Loucy (cell line): ENCODE data around the gene NIPAL3.

Source experiments
- H2AFZ ChIP-seq: fragments of 200-600 bp; sonication (generic); 2 replicates; pipeline ENCODE4 v1.6.0; 2016; ENCODE audit warnings: antibody characterized with exemption, mild to moderate bottlenecking, low read length, moderate library complexity
- H3F3A ChIP-seq: fragments of 200-600 bp; 2 replicates; pipeline ENCODE4 v1.6.0; 2016; ENCODE audit warnings: antibody characterized with exemption, low read depth, mild to moderate bottlenecking
- H3K27me3 ChIP-seq: fragments of 200-600 bp; sonication (generic); 2 replicates; pipeline ENCODE4 v1.6.1; 2014; ENCODE audit warnings: low read length, mild to moderate bottlenecking; ENCODE audit not compliant: insufficient read depth, poor library complexity, severe bottlenecking
- H3K36me3 ChIP-seq: fragments of 200-600 bp; sonication (generic); 2 replicates; pipeline ENCODE4 v1.6.1; 2016; ENCODE audit warnings: low read length; ENCODE audit not compliant: insufficient read depth
- H3K4me1 ChIP-seq: fragments of 200-600 bp; sonication (generic); 2 replicates; pipeline ENCODE4 v1.5.1; 2014; ENCODE audit warnings: low read length, mild to moderate bottlenecking; ENCODE audit not compliant: insufficient read depth, poor library complexity, severe bottlenecking
- H3K4me2 ChIP-seq: fragments of 200-600 bp; sonication (generic); 2 replicates; pipeline ENCODE4 v1.6.0; 2014; ENCODE audit warnings: antibody characterized with exemption, low read length, low read depth, mild to moderate bottlenecking; ENCODE audit not compliant: poor library complexity, severe bottlenecking
- H3K4me3 ChIP-seq: fragments of 200-600 bp; sonication (generic); 2 replicates; pipeline ENCODE4 v1.5.1; 2014; ENCODE audit warnings: low read length, mild to moderate bottlenecking, mixed read lengths; ENCODE audit not compliant: poor library complexity, severe bottlenecking
- H3K79me2 ChIP-seq: fragments of 200-600 bp; sonication (generic); 2 replicates; pipeline ENCODE4 v1.6.1; 2014; ENCODE audit warnings: low read length; ENCODE audit not compliant: insufficient read depth
- H3K9ac ChIP-seq: fragments of 200-600 bp; sonication (generic); 2 replicates; pipeline ENCODE4 v1.6.0; 2014; ENCODE audit warnings: mild to moderate bottlenecking, low read depth, low read length, moderate library complexity; ENCODE audit not compliant: poor library complexity, severe bottlenecking
- H3K9me2 ChIP-seq: fragments of 200-600 bp; sonication (generic); replicated peaks from 2 replicates; pipeline ENCODE4 v1.6.1; 2016; ENCODE audit warnings: low read depth, low read length, mixed read lengths
- H3K9me3 ChIP-seq: fragments of 200-600 bp; sonication (generic); 2 replicates; pipeline ENCODE4 v1.6.1; 2014; ENCODE audit warnings: mild to moderate bottlenecking, antibody characterized with exemption, low read length, low read depth; ENCODE audit not compliant: insufficient read depth
- H4K20me1 ChIP-seq: fragments of 200-600 bp; sonication (generic); 2 replicates; pipeline ENCODE4 v1.6.0; 2014; ENCODE audit warnings: antibody characterized with exemption, low read length, mild to moderate bottlenecking; ENCODE audit not compliant: insufficient read depth, poor library complexity, severe bottlenecking
- EZH2phosphoT487 ChIP-seq: fragments of 200-600 bp; IDR thresholded peaks from 2 replicates; pipeline ENCODE4 v1.6.1; 2018; ENCODE audit warnings: antibody characterized with exemption, mild to moderate bottlenecking, moderate library complexity, borderline replicate concordance
- TF ChIP-seq, protein P1 (sequence below): fragments of 200-600 bp; sonication (generic); conservative IDR thresholded peaks from 2 replicates; pipeline ENCODE4 v1.5.1; 2014; ENCODE audit warnings: mild to moderate bottlenecking, antibody characterized with exemption, low read length

NIPAL3 gene

DNA sequence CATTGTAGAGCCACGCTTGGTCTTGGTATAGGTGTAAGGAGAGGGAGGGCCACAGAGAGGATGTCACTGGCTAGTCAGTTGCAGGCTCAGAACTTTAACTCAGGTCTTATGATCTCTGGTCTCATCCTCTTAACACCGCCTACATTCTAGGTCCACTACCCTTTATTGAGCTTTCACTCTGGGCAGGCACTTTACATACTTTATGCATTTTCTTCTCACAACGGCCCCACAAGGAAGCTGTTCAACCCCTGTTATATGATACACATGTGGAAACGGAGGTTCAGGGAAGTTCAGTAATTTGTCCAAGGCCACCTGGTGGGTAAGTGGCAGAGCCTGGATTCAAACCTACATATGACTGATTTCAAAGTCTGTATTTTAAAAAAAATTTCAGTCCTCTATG lies 61.7 kb downstream of the NIPAL3 start:
- Histone ChIP-seq H3K4me2 (no peak overlapping the region), H3K79me2 (no peaks in the 10 kb centered on the region)

DNA sequence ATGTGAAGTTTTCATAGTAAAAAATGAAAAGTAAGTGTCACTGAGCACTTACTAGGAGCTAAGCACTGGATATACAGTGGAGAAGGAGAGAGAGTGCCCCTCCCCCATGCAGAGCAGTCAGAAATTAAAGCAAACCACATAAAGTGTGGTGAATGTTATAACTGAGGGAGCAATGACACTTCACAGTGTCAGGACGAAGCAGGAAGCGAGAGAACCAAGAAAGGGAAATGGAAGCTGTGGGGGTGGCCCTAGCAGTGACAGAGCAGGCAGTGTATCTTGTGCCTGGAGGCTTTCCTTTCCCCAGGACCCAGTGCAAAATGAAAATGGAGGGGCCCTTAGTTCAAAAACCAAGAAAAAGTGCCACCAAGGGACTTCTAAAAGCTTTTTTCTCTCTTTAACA lies 65.5 kb downstream of the NIPAL3 start:
- Histone ChIP-seq H3K4me1 (peaks cover 62% of the 10 kb centered on the region), H2AFZ (peak overlapping the region; percentile 23), H3K79me2 (no peaks in the 10 kb centered on the region), H4K20me1 (no peaks in the 10 kb centered on the region), H3K27me3 (no peaks in the 10 kb centered on the region), H3K36me3 (no peaks in the 10 kb centered on the region), H3K9me2 (no peaks in the 10 kb centered on the region), H3K4me3 (peak overlapping the region; percentile 62), H3K9ac (peak overlapping the region; percentile 77), H3F3A (peaks cover 5% of the 10 kb centered on the region; the same call in 1 of the 2 replicates), H3K4me2 (peak overlapping the region; percentile 82), H3K9me3 (no peaks in the 10 kb centered on the region)
- TF ChIP-seq EZH2phosphoT487 = no peak
- TF ChIP-seq, protein P1, sequence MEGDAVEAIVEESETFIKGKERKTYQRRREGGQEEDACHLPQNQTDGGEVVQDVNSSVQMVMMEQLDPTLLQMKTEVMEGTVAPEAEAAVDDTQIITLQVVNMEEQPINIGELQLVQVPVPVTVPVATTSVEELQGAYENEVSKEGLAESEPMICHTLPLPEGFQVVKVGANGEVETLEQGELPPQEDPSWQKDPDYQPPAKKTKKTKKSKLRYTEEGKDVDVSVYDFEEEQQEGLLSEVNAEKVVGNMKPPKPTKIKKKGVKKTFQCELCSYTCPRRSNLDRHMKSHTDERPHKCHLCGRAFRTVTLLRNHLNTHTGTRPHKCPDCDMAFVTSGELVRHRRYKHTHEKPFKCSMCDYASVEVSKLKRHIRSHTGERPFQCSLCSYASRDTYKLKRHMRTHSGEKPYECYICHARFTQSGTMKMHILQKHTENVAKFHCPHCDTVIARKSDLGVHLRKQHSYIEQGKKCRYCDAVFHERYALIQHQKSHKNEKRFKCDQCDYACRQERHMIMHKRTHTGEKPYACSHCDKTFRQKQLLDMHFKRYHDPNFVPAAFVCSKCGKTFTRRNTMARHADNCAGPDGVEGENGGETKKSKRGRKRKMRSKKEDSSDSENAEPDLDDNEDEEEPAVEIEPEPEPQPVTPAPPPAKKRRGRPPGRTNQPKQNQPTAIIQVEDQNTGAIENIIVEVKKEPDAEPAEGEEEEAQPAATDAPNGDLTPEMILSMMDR = no peak

More for the DNA sequence above, 61.7 kb downstream of the NIPAL3 start:
- no peaks in the 10 kb centered on the region for H3K9me2 ChIP-seq
- peaks cover 5% of the 10 kb centered on the region; the same call in 1 of the 2 replicates for H3F3A ChIP-seq
- no peaks in the 10 kb centered on the region for H3K27me3 ChIP-seq
- peaks cover 38% of the 10 kb centered on the region for H3K4me1 ChIP-seq
- no peaks in the 10 kb centered on the region for H3K9me3 ChIP-seq
- H2AFZ ChIP-seq = no peak overlapping the region
- TF ChIP-seq, protein P1 = no peak
- no peak for TF ChIP-seq EZH2phosphoT487
- no peak overlapping the region for H3K4me3 ChIP-seq
- no peaks in the 10 kb centered on the region for H4K20me1 ChIP-seq
- no peaks in the 10 kb centered on the region for H3K36me3 ChIP-seq
- no peak overlapping the region for H3K9ac ChIP-seq

DNA sequence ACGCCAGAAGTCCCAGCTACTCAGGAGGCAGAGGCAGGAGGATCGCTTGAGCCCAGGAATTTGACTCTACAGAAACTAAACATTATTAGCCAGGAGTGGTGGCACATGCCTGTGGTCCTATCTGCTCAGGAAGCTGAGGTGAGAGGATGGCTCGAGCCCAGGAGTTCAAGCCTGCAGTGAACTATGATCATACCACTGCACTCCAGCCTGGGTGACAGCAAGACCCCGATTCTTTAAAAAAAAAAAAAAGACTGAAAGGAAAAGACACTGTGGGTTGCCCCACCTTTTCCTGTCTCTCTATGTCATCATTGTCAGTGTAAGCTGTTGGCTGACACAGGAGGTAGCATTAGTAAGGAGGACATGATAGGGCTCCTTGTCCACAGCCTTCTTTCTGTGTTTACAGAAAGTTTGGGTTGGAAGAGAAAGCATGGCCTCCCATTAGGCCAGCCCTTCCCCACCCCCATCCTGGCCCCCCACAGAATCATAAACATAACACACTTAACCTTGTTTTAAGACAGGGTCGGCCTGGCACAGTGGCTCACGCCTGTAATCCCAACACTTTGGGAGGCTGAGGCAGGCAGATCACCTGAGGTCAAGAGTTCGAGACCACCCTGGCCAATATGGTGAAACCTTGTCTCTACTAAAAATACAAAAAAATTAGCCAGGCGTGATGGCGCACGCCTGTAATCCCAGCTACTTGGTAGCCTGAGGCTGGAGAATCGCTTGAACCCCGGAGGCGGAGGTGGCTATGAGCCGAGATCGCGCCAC lies 66.4 kb downstream of the NIPAL3 start:
- Histone ChIP-seq H3K79me2 (no peaks in the 10 kb centered on the region), H3K27me3 (no peaks in the 10 kb centered on the region), H3K4me3 (peak overlapping the region; percentile 62), H3K9me3 (no peaks in the 10 kb centered on the region), H3F3A (peaks cover 12% of the 10 kb centered on the region; the same call in 1 of the 2 replicates), H2AFZ (peak overlapping the region; percentile 23; the same call in 1 of the 2 replicates), H4K20me1 (no peaks in the 10 kb centered on the region), H3K36me3 (no peaks in the 10 kb centered on the region), H3K9ac (peak overlapping the region; percentile 77), H3K4me2 (peak overlapping the region; percentile 82), H3K4me1 (peaks cover 72% of the 10 kb centered on the region), H3K9me2 (no peaks in the 10 kb centered on the region)
- TF ChIP-seq, protein P1 = no peak
